GM19395 (cell line): Measurements from ENCODE around the gene CCDC73.
"Not testable (repeated sequence)": the region's sequence is repeated elsewhere in the genome, so short reads cannot be mapped to it uniquely, and the experiment has no call there.

ENCODE experiments used
- ATAC-seq: cut with Tn5 transposase; IDR thresholded peaks from one replicate; pipeline ENCODE4 v1.9.1; 2021; ENCODE audit warnings: mild to moderate bottlenecking, moderate library complexity; ENCODE audit not compliant: unreplicated experiment

CCDC73 gene

DNA sequence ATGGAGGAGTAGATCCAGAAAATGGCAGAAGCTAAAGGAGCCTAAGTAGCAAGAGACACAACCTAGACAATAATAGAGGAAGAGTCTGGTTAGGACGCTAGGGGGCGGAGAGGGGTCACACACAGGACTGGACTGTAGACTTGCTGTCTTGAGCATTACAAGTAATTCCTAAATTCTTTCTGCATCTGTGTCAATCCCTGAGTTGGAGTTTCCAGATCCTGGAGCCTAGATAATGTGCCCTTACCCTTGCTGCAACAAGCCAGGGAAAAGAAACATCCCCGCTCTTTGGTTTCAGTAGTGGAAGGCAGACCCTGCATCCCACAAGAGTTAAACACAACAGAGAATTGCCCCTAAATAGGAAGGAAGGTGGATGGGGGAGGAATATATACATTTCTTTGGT, 14.9 kb upstream of the CCDC73 start:
- peak; percentile 99 for ATAC-seq

DNA sequence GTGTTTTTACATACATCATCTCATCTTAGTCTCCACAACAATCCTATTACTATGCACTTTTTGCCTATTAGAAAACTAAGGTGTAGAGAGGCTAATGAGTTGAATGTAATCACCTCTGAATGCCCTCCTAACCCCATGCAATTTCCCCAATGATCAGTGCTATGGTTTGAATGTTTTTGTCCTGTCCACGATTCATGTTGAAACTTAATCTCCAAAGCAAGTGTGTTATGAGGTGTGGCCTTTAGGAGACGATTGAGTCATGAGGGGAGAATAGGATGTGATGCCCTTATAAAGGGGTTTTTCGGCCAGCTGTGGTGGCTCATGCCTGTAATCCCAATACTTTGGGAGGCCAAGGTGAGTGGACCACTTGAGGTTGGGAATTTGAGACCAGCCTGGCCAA, 2.0 kb upstream of the CCDC73 start:
- ATAC-seq = no peak

- ATAC-seq = peak; percentile 88
These were observed 1.4 kb downstream of the CCDC73 start for GRCh38 chr11:32792948-32793475.

- ATAC-seq = no peak
These were observed 2.1 kb downstream of the CCDC73 start for GRCh38 chr11:32792111-32792947.

GRCh38 chr11:32790916-32791315, 3.5 kb downstream of the CCDC73 start:
- no peak for ATAC-seq

DNA sequence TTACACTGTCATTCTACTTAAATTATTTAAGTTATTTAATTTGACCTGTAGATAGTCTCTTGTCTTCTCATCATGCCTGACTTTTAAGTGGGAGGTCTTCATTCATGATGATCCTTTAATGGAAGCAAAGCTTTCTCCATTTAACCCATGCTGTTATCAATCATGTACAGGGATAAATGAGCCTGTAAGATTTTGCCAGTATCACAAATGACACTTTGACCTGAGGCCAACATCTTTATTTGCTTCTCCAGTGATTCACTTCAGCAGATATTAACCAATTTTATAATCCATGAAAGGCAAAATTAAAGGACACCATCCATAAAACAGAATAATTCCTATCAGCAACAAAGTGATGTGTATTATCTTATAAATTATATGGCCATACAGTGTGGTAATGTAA, 7.7 kb downstream of the CCDC73 start:
- ATAC-seq = no peak

DNA sequence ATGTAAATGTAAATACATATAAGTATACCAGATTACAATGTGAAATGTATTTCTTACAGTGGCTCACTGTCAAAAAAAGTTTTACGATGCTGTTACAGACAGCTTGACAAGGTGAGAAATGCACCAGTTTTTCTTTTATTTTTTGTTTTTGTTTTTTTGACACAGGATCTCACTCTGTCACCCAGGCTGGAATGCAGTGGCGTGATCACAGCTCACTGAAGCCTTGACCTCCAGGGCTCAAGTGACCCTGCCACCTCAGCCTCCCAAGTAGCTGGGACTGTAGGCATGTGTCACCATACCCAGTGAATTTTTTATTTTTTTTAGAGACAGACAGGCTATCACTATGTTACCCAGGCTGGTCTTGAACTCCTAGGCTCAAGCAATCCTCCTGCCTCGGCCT, 9.2 kb downstream of the CCDC73 start:
- ATAC-seq = no peak

DNA sequence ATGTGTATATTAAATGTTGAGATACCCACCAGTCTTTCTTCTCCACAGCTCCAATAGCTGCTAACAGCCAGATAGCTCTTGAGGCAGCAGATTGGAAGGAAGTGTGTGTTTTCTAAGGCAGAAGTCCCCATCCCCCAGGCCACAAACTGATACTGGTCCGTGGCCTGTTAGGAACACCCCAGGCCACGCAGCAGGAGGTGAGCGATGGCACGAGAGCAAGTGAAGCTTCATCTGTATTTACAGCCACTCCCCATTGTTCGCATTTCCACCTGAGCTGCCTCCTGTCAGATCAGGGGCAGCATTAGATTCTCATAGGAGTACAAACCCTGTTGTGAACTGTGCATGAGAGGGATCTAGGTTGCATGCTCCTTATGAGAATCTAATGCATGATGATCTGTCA, 12.7 kb downstream of the CCDC73 start:
- no peak for ATAC-seq

GRCh38 chr11:32780839-32781238, 13.6 kb downstream of the CCDC73 start:
- ATAC-seq = not testable (repeated sequence)

- no peak for ATAC-seq
These were observed 15.3 kb downstream of the CCDC73 start for GRCh38 chr11:32779136-32779535.

DNA sequence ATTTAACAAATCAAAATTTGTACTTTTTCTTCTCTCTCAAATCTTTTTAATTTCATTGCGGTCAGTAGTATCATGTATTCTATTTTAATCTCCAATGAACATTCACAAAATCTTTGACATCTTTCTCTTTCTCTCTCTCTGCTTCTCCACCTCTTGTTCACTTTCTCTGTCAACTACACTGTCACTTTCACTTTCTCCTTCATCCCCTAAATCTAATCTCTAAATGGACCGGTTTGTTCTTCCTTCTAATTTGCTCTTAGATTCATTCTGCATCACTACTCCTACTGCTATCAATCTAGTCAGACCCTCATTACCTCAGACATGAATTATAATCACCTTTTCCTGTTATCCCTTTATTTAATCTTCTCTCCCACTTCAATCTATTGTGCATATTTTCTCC, 18.6 kb downstream of the CCDC73 start:
- ATAC-seq = peak; percentile 56

DNA sequence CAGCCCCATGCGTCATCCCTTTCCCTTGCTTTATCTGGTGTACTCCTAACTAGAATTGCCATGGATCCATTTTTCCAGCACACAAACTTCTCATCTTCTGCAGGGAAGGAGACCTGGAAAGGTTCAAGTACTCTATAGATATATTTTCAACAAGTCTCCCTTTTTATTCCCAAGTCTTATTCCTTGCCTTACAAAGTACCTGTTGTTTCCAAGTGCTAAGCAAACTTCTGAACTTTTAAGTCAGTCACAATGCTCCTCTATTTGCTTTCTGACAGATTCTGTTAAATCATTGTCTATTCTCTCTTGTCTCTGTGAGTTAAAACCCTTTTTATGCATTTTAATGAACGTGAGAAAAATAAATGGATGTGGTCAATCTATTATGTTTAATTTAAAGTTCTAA, 20.4 kb downstream of the CCDC73 start:
- no peak for ATAC-seq

DNA sequence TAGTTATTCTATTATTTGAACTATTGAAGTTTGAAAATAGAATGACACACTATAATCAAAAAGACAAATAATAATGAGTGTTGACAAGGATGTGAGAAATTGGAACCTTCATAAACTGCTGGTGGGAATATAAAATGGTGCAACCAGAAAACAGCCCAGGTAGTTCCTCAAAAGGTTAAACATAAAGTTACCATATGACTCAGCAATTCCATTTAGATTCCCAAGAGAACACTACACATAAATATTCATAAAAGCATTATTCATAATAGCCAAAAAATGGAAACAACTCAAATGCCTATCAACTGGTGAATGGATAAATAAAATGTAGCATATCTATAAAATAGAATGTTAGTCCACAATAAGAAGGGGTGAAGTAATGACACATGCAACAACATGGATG, 21.7 kb downstream of the CCDC73 start:
- ATAC-seq = no peak

DNA sequence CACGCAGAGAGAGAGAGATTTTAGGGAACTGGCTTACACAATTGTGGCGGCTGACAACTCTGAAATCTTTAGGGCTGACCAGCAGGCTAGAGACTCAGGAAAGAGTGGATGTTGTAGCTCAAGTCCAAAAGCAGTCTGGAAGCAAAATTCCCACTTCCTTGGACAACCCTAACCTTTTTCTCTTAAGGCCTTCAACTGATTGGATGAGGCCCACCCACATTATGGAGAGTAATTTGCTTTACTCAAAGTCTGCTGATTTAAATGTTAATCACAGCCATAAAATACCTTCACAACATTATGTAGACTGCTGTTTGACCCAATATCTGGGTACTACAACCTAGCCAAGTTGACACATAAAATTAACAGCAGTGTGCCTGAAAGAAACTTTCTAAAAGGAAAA, 32.7 kb downstream of the CCDC73 start:
- ATAC-seq = not testable (repeated sequence)

GRCh38 chr11:32758291-32758690, 36.2 kb downstream of the CCDC73 start:
- ATAC-seq = no peak

DNA sequence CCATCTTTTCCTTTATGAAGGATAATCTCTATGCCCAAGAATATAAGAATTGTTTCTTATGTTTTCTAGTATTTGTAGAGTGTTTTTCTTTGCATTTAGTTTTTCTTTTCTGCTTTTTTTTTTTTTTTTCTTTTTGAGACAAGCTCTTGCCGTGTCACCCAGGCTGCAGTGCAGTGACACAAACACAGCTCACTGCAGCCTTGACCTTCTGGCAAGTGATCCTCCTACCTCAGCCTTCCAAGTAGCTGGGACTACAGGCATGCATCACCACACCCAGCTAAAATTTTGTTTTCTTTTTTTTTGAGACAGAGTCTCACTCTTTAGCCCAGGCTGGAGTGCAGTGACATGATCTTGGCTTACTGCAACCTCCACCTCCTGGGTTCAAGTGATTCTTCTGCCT, 41.3 kb downstream of the CCDC73 start:
- ATAC-seq = not testable (repeated sequence)

DNA sequence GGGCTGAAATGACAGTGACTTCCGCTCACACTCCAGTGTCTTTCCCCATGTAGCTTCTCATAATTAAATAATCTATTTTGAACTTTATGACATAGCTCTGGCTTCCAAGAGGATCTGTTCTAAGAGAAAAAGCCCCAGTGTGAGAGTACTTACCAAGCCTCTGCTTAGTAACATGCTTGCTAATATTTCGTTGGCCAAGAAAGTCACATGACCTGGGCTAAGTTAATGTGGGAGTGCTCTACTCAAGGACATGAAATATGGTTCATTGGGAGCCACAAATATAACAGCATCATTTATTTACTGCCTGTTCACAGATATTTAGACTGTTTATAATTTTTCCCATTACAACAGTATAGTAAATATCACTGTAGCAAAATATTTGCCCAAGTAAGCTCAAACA, 42.5 kb downstream of the CCDC73 start:
- no peak for ATAC-seq

- no peak for ATAC-seq
These were observed 43.1 kb downstream of the CCDC73 start for GRCh38 chr11:32751381-32751780.

DNA sequence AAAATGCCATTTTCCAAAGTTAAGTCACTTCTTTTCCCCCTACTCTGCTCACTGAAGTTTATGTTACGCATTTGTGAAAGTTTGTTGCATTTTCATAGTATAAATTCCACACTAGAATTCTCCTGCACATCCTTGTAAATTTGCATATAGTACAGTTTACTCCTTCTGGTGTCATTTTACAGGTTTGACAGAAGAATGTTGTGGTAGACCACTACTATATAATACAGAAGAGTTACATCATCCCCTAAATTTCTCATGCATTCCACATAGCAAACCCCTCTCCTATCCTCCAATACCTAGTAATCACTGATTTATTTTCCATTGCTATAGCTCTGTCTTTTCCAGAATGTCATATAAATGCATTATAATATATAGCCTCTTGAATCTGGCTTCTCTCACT, 64.5 kb downstream of the CCDC73 start:
- no peak for ATAC-seq

DNA sequence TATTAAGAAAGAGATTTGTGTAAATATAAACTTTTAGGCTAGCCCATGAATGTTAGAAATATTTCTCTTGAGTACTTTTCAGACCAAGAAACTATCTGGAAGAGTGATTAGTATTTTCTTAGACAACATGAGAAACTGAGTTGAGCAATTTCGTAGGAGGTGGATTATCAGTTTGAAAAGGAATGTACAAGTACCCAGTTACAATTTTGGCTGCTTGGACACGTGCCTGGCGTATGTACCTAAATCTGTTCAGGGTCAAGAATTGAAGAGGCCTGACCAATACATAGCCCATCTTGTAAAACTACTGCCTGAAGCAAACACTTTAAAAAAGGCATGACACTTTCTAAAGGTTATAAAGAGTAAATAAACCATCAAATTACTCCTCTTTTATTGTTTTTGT, 71.1 kb downstream of the CCDC73 start:
- ATAC-seq = no peak

DNA sequence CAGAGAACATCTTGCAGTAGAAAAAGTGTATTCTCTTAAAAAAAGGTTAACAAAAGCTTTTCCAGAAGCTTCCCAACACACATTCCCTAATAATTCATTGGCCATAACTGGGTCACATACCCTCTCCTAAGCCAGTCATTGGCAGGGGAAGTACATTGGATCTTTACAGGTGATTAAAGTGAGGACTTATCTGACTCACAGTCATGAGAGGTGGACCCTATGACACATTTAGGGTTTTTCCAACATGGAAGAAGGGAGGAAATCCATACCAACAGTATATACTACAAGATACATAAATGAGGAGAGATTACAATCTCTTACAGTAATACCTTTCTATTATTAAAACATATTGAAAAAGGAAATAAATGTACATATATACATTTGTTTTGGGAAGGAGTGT, 72.2 kb downstream of the CCDC73 start:
- ATAC-seq = no peak

DNA sequence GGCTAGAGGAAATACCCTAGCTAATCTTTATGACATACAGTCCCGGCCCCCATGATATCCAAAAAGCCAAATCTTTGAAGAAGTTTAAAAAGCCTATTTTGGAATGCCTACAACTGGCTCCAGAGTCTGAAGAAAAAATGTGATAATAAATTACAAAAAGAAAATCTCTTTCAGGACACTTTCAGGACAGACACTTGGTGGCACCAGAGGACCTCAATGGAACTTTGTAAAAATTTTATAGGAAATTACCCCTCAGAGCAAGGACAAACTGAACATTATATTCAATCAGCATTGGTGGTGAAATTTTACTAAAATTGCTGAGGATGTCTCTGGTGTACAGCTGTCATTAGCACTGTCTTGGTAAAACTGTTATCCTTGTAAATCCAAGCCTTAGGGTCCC, 81.0 kb downstream of the CCDC73 start:
- no peak for ATAC-seq

GRCh38 chr11:32708978-32709377, 85.5 kb downstream of the CCDC73 start:
- ATAC-seq = not testable (repeated sequence)
